A673 (cell line): ENCODE measurements around the gene ACSBG1.

ENCODE experiments used
- EZH2 ChIP-seq: fragments of 200-600 bp; sonication (generic); IDR thresholded peaks from 2 replicates; pipeline ENCODE4 v1.6.1; 2017; ENCODE audit warnings: borderline replicate concordance, low read depth, mild to moderate bottlenecking, mixed read lengths, antibody characterized with exemption, low read length; ENCODE audit not compliant: poor library complexity, severe bottlenecking
- TF ChIP-seq, protein P1 (sequence below): fragments of 300-800, 200-600 bp; sonication (generic); conservative IDR thresholded peaks from 2 replicates; pipeline ENCODE4 v1.5.1; 2017; ENCODE audit warnings: low read depth, mild to moderate bottlenecking, antibody characterized with exemption, low read length, moderate library complexity, mixed read lengths

DNA sequence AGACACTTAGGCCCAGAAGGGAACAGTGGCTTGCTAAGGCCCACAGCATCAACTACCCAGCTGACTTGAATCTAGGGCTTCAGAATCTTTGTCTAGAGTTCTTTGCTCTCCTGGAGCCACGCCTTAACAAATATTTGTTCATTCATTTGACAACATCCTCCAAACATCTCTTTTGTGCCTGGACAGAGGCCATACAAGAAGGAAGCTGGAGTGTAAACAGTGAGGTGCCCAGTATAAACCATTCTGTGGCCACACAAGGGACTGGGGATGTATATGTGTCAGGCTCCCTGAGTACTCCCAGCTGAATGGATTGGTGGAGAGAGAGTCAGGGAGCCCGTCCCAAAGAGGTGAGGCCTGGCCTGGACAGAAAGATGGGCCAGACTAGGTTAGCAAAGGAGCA, 106.5 kb downstream of the ACSBG1 start:
- no peak for TF ChIP-seq EZH2
- TF ChIP-seq, protein P1, sequence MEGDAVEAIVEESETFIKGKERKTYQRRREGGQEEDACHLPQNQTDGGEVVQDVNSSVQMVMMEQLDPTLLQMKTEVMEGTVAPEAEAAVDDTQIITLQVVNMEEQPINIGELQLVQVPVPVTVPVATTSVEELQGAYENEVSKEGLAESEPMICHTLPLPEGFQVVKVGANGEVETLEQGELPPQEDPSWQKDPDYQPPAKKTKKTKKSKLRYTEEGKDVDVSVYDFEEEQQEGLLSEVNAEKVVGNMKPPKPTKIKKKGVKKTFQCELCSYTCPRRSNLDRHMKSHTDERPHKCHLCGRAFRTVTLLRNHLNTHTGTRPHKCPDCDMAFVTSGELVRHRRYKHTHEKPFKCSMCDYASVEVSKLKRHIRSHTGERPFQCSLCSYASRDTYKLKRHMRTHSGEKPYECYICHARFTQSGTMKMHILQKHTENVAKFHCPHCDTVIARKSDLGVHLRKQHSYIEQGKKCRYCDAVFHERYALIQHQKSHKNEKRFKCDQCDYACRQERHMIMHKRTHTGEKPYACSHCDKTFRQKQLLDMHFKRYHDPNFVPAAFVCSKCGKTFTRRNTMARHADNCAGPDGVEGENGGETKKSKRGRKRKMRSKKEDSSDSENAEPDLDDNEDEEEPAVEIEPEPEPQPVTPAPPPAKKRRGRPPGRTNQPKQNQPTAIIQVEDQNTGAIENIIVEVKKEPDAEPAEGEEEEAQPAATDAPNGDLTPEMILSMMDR, result no peak
